GM19238 (cell line): ENCODE data around the gene TRPC4AP.
A peak's percentile ranks its signal among the peaks of the same experiment; 100 is the strongest.
"Not testable (repeated sequence)": the region's sequence is repeated elsewhere in the genome, so short reads cannot be mapped to it uniquely, and the experiment has no call there.

Experiments used
- DNase-seq: peaks from one replicate; pipeline ENCODE4 v3.0.0; 2011; ENCODE audit warnings: low spot score; ENCODE audit not compliant: insufficient read length

TRPC4AP gene

GRCh38 chr20:35092524-35093266 is at the start of gene TRPC4AP:
Gene TRPC4AP, minus strand, starts transcription at chr20:35092807. Its CDS starts 26 bp downstream, at chr20:35092781.
- peak; percentile 77 for DNase-seq

GRCh38 chr20:35135867-35136586 is 43.4 kb upstream of the TRPC4AP start:
- no peak for DNase-seq

GRCh38 chr20:35134880-35135279 is 42.3 kb upstream of the TRPC4AP start:
- DNase-seq = no peak

- DNase-seq = no peak
Measured at GRCh38 chr20:35134472-35134871, 41.9 kb upstream of the TRPC4AP start.

- no peak for DNase-seq
Measured at GRCh38 chr20:35133735-35134134, 41.1 kb upstream of the TRPC4AP start.

- DNase-seq = no peak
Measured at GRCh38 chr20:35133031-35133430, 40.4 kb upstream of the TRPC4AP start.

GRCh38 chr20:35131934-35132333 is 39.3 kb upstream of the TRPC4AP start:
- DNase-seq = no peak

GRCh38 chr20:35129647-35130069 is 37.1 kb upstream of the TRPC4AP start:
- DNase-seq = no peak

GRCh38 chr20:35125753-35126152 is 33.1 kb upstream of the TRPC4AP start:
- no peak for DNase-seq

- no peak for DNase-seq
Measured at GRCh38 chr20:35122756-35123405, 30.3 kb upstream of the TRPC4AP start.

- no peak for DNase-seq
Measured at GRCh38 chr20:35121186-35121585, 28.6 kb upstream of the TRPC4AP start.

- DNase-seq = no peak
Measured at GRCh38 chr20:35120012-35120701, 27.6 kb upstream of the TRPC4AP start.

- DNase-seq = no peak
Measured at GRCh38 chr20:35117629-35118028, 25.0 kb upstream of the TRPC4AP start.

- DNase-seq = no peak
Measured at GRCh38 chr20:35117196-35117595, 24.6 kb upstream of the TRPC4AP start.

- no peak for DNase-seq
Measured at GRCh38 chr20:35116258-35116657, 23.7 kb upstream of the TRPC4AP start.

GRCh38 chr20:35115606-35116005 is 23.0 kb upstream of the TRPC4AP start:
- DNase-seq = no peak

GRCh38 chr20:35112276-35112675 is 19.7 kb upstream of the TRPC4AP start:
- not testable (repeated sequence) for DNase-seq

- DNase-seq = no peak
Measured at GRCh38 chr20:35111141-35111888, 18.7 kb upstream of the TRPC4AP start.

- no peak for DNase-seq
Measured at GRCh38 chr20:35108921-35109320, 16.3 kb upstream of the TRPC4AP start.

GRCh38 chr20:35106827-35107380 is 14.3 kb upstream of the TRPC4AP start:
- DNase-seq = no peak
